ENCODE measurements around the gene CITED1.

The CITED1 gene

DNA sequence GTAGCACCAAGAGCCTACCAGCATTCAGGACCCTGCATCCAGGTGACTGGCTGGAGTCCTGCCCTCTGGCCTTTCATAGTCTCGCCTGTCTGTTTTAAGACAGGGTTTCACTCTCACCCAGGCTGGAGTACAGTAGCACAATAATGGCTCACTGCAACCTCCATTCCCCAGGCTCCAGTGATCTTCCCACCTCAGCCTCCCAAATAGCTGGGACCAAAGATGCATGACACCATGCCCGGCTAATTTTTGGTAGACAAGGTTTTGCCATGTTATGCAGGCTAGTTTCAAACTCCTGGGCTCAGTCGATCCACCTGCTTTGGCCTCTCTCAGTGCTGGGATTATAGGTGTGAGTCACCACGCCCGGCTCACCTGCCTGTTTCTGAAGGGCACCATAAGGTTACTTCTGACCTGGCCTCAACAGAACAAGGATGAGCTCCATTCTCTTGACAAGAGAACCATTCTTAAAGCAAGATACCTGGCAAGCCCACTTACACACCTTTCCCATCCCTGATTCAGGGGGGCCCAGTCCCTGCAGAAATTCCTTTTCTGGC lies 35.3 kb downstream of the CITED1 start:
- DNase-seq (ENCODE audit: low read depth in 2 of 2, low spot score in 1 of 2) = no peak

GRCh38 chrX:72269671-72270251 lies 36.0 kb downstream of the CITED1 start:
- DNase-seq (ENCODE audit: low read depth in 2 of 2, low spot score in 1 of 2) = peak in 1 of 2 donors; percentile 12

DNA sequence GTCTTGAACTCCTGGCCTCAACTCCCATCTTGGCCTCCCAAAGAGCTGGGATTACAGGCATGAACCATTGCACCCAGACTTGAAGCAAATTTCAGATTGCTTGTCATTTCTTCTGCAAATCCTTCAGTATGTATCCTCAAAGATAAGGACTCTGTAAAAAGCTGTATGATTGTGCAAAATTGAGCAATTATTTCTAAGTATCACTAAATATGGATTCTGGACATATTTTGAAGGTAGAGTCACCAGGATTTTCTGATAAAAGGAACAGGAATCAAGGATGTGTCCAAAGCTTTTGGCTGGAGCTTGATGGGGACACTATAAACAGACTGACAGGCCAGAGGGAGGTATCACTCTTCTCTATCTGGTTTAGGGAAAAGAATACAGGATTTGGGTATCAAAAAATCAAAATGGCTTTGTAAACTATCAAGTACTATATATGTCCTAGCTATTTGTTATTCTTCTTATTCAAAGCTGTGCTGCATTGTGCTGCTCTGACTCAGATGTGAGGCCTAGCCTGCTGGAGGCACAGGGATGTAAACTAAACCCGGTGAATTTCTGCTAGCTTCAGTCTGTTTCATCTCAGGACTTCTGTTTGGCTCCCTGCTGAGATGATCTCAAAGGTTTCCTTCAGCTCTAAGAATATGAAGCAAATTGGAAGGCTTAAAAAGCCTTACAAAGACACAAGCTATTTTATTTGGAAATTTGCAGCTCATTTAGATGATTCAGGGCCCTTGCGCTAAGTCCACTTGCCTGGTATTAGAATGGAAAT lies 36.9 kb downstream of the CITED1 start:
- no peak for DNase-seq (ENCODE audit: low read depth in 2 of 2, low spot score in 1 of 2)

DNA sequence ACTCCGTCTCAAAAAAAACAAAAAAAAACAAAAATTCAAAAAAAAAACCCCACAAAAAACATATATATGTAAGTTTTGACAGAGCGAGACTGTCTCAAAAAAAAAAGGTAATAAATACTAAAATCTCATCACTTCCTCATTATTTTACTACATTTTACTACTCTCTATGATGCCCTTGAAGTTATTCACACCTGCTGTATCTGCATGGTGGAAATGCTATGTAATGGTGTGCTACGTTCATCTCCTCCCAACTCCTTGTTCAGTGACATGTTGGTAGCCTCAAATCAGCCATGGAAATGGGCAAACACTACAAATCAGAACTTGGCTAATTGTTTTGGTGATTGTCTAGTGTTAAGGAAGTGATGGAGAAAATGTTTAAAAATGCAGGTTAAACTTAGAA lies 40.5 kb downstream of the CITED1 start:
- no peak for DNase-seq (ENCODE audit: low read depth in 2 of 2, low spot score in 1 of 2)

DNA sequence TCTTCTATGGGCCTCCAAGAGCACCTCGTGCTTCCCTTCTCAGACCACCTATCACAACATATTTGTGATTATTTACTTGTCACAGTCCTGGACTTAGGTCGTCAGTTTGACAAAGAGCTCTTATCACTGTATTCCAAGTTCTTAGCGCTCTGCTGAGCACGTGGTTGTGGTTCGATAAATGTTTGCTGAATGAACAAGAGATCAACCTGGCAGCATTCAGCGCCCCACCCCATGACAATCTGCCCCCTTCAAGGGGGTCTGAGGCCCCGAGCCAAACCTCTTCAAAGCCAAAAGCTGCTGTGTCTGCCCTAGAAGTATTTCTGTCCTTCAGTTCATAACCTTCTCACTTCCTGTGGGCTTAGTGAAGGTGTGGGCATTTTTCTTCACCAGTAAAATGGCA lies 43.6 kb downstream of the CITED1 start:
- DNase-seq (ENCODE audit: low read depth in 2 of 2, low spot score in 1 of 2) = no peak

GRCh38 chrX:72260448-72260847 lies 45.3 kb downstream of the CITED1 start:
- DNase-seq (ENCODE audit: low read depth in 2 of 2, low spot score in 1 of 2) = no peak

DNA sequence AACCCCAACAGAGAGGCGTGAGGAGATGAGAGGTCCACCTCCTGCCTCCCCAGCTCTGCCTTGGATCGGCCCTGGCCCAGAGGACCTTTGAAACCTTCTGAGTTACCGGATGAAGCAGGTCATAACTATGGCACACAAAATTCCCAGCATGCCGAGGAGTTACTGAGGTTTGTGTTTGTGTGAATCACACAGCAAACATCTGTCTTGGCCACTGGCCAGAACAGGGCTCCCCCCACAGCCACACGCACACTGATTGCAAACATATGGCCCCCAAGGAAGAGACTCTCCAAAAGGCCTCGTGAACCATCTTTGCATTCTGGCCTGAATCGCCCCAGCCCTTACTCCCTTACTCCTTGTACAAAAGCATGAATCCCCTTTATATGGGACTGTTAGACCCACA lies 47.5 kb downstream of the CITED1 start:
- no peak for DNase-seq (ENCODE audit: low read depth in 2 of 2, low spot score in 1 of 2)

- no peak for DNase-seq (ENCODE audit: low read depth in 2 of 2, low spot score in 1 of 2)
These were observed 49.9 kb downstream of the CITED1 start for GRCh38 chrX:72255864-72256263.

- no peak for DNase-seq (ENCODE audit: low read depth in 2 of 2, low spot score in 1 of 2)
These were observed 50.3 kb downstream of the CITED1 start for GRCh38 chrX:72255445-72255844.

DNA sequence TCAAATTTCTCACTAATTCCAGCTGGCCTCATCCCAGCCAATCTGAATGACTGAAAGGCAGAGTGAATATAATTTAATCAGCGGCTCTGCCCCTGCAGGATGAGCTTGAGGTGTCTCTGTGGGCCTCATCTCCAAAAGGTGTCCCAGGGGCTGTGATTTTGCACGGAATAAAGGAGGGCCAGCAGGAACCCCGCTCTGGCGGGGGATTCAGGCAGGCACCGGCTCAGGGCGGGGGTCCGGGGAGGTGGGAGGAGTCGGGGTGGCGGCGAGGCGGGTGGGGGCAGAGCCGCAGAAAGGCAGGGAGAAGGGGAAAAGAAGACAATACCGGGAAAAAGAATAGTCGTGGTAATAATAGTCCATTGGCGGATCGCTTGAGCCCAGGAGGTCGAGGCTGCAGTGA lies 50.9 kb downstream of the CITED1 start:
- no peak for DNase-seq (ENCODE audit: low read depth in 2 of 2, low spot score in 1 of 2)

GRCh38 chrX:72253686-72254085 lies 52.0 kb downstream of the CITED1 start:
- no peak for DNase-seq (ENCODE audit: low read depth in 2 of 2, low spot score in 1 of 2)
